ENCODE results near the gene KCNC1.

Gene KCNC1

GRCh38 chr11:17734418-17734911 is at the start of gene KCNC1:
KCNC1 (plus strand) TSS chr11:17734781; CDS start chr11:17736003, 1,222 bp downstream.
- no peak for TF ChIP-seq POLR2A (IDR thresholded peaks at IDR 0.05; ENCODE audit: low read depth, low read length)
- no peak for DNase-seq (ENCODE audit: insufficient read length, low spot score)
- no peak for FAIRE-seq

DNA sequence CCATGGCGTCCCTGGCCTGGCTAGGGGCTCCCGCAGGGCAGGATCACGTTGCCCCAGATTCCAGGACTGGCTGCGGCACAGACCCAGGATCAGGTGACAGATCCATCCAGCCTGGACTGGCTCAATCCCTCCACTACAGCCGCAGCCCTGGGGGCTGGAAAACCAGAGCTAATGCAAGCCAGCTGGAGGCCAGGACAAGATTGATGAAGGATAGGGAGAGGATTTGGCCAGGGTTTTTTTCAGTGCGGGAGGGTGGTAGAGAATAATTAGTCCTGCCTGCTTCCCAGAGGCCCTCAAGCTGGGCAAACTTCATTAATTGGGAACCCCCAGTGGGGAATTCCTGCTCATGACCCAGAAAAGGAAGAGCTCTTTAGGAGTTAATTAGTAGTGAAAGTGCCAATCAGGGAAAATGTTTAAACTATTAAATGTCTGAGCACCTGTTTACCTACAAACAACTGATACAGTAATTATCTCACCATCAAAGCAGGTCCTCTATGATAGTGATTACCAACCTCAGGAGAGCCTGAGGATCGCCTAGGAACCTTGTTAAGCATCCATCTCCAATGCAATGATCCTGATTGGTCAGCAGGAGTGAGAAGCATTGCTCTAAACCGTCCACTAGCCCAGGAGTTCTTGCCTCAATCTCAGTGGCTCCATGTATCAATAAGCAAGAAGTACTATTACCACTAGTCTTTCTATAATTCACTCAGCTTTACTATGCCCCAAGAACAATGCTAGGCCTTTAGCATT is 48.2 kb upstream of the KCNC1 start:
- TF ChIP-seq POLR2A (IDR thresholded peaks at IDR 0.05; ENCODE audit: low read depth, low read length) = no peak
- DNase-seq (ENCODE audit: insufficient read length, low spot score) (no peak), FAIRE-seq (no peak)

- TF ChIP-seq POLR2A (IDR thresholded peaks at IDR 0.05; ENCODE audit: low read depth, low read length) = no peak
- no peak for FAIRE-seq
- DNase-seq (ENCODE audit: insufficient read length, low spot score) = no peak
These were observed 46.5 kb upstream of the KCNC1 start for GRCh38 chr11:17687946-17688670.

DNA sequence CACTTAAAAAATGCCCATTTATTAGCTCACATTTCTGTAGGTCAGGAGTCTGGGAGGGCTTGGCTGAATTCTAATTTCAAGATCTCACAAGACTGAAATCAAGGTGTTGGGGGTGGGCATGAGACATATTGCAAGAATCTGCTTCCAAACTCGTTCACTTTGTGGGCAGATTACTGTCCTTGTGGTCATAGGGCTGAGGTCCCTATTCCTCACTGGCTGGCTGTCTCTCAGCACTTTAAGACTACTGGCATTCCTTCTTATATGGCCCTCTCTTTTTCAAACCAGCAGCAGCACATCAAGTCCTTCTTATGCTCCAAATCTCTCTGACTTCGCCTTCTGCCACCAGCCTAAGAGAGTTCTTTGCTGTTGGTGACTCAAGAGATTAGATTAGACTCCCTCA is 43.0 kb upstream of the KCNC1 start:
- DNase-seq (ENCODE audit: insufficient read length, low spot score) = no peak
- no peak for FAIRE-seq
- no peak for TF ChIP-seq POLR2A (IDR thresholded peaks at IDR 0.05; ENCODE audit: low read depth, low read length)

DNA sequence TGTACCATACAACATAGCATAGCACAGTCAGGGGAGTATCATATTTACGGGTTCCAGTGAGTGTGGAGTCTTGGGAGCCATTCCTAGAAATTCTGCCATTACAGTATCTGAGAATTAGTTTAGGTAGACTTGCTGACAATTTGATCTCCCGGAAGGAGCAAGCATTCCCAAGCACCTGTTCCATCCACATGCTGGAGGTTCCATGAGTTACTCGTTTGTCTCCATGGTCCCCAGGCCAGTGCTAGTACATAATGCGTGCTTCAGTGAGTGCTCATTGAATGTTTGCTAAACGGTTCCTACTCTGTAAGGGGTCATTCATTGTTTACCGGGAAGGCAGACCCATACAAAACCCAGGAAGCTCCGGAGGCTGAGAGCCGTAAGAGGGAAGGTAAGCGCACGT is 42.6 kb upstream of the KCNC1 start:
- FAIRE-seq (no peak), DNase-seq (ENCODE audit: insufficient read length, low spot score) (no peak)
- no peak for TF ChIP-seq POLR2A (IDR thresholded peaks at IDR 0.05; ENCODE audit: low read depth, low read length)

- no peak for TF ChIP-seq POLR2A (IDR thresholded peaks at IDR 0.05; ENCODE audit: low read depth, low read length)
- FAIRE-seq = no peak
- DNase-seq (ENCODE audit: insufficient read length, low spot score) = no peak
These were observed 41.6 kb upstream of the KCNC1 start for GRCh38 chr11:17692931-17693330.

DNA sequence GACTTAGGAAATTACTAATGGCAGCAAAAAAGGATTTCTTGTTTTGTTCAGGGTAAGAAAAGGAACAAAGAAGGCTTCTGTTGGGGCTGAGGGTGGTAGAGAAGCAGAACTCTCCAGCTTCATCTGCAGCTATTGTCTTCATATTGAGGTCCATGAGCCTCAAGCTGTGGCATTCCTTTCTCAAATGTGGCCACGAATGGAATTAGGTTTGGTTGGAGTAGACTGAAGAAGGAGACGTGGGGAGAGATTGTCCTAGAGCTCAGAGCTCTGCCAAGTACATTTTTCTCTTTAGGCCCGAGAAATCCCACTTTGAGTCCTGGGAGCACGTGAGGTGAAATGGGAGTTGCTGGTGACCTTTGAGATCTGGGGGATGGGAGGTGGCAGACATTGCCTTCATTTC is 41.0 kb upstream of the KCNC1 start:
- DNase-seq (ENCODE audit: insufficient read length, low spot score) (no peak), FAIRE-seq (no peak)
- TF ChIP-seq POLR2A (IDR thresholded peaks at IDR 0.05; ENCODE audit: low read depth, low read length) = no peak

DNA sequence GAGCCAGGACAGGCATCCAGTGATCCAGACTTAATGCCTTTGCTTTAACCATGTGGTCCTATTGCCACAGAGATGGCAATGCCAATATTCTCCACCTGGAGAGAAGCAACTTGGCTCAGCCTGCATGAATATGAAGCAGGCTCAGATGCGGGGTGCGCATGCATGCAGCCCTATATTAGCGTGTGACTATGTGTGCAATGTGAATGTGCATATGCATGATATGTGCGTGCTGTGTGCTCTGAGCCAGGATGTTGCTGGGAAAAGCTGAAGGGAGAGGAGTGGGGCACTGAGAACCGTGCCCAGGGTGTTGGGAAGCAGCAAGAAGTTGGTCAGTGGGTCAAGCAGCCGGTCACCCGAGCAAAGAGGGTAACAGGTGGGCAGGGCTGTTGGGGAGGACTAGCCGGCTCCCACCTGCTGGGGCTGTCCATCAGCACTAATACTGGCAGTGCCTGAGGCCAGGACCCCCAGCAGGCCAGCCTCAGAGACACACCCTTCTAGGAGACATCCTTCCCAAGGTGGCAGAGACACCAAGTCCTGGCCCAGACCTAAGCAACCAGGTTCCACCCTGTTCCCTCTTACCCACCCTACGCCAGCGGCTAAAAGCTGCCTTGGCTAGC is 40.0 kb upstream of the KCNC1 start:
- no peak for DNase-seq (ENCODE audit: insufficient read length, low spot score)
- TF ChIP-seq POLR2A (IDR thresholded peaks at IDR 0.05; ENCODE audit: low read depth, low read length) = no peak
- no peak for FAIRE-seq

DNA sequence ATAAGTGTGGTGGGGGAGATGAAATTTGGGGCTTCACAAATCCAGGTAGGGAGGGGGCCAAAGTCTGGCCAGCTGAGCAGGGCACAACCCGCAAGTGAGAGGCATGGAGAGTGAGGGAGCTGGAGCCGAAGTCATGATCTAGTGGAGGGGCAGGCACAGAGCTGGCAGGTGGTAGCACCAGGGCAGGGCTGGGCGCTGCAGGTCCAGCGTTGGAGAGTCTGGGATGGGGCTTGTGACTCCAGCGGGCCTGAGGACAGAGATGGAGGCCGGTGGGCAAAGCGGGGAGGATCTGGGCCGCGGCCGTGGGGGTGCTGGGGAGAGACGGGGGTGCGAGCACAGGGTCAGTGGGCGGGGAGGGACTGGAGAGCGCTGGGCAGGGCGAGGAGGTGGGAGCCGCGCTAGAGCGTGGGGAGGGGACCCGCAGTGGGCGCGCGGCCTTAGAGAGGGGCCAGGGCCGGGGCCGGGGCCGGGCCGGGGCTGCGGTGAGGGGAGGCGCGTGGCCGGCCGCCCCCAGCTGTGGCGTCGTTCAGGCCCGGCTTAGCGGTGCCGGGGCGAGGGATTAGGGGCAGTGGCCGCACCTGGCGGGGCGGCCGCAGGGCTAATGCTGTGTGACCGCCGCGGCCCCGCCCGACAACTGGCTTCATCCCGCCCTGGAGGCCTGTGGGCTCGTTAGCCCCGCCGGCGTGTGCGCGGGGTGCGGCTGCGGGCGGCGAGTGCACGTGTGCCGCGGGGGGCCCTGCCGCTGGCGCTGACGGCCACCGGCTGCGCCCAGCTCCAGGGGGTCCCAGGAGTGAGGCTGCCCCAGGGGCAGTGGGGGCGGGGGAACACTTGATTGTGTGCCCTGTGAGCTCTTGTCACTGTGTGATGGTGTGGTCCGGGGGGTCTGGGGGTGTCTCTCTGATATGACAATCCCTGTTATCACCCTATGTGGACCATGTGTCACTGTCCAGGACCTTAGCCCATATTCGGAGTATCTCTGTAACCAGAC is 38.8 kb upstream of the KCNC1 start:
- TF ChIP-seq POLR2A (IDR thresholded peaks at IDR 0.05; ENCODE audit: low read depth, low read length) = no peak
- FAIRE-seq (no peak), DNase-seq (ENCODE audit: insufficient read length, low spot score) (no peak)

GRCh38 chr11:17696741-17697140 is 37.8 kb upstream of the KCNC1 start:
- FAIRE-seq (no peak), DNase-seq (ENCODE audit: insufficient read length, low spot score) (no peak)
- no peak for TF ChIP-seq POLR2A (IDR thresholded peaks at IDR 0.05; ENCODE audit: low read depth, low read length)

GRCh38 chr11:17697175-17697949 is 37.2 kb upstream of the KCNC1 start:
- no peak for DNase-seq (ENCODE audit: insufficient read length, low spot score)
- TF ChIP-seq POLR2A (IDR thresholded peaks at IDR 0.05; ENCODE audit: low read depth, low read length) = no peak
- FAIRE-seq = no peak

GRCh38 chr11:17699147-17700114 is 35.1 kb upstream of the KCNC1 start:
- FAIRE-seq (no peak), DNase-seq (ENCODE audit: insufficient read length, low spot score) (no peak)
- no peak for TF ChIP-seq POLR2A (IDR thresholded peaks at IDR 0.05; ENCODE audit: low read depth, low read length)
